GM23338 (cell line): Measurements from ENCODE around the gene PDE1C. TPM values are rescaled to one million over a fixed set of nuclear protein-coding genes. Genes with fewer than 3 reads are reported as not detected.

Experiments
- ATAC-seq: fragments of 200-7000 bp; cut with Tn5 transposase; 3 replicates; pipeline ENCODE4 v1.9.1; 2020
- DNase-seq: peaks from one replicate; pipeline ENCODE4 v3.0.0-alpha.2; 2015; ENCODE audit warnings: low spot score
- H2AFZ ChIP-seq: fragments of 200-600 bp; sonication (generic); 2 replicates; pipeline ENCODE4 v1.8.0; 2016; ENCODE audit warnings: antibody characterized with exemption, mild to moderate bottlenecking, moderate library complexity
- H3F3A ChIP-seq: fragments of 200-600 bp; sonication (generic); replicated peaks from 2 replicates; pipeline ENCODE4 v1.8.0; 2017; ENCODE audit warnings: antibody characterized with exemption, mixed run types, low read depth
- H3K27ac ChIP-seq: fragments of 200-600 bp; sonication (generic); 2 replicates; pipeline ENCODE4 v1.6.1; 2016; ENCODE audit warnings: low read depth
- H3K27me3 ChIP-seq: fragments of 200-600 bp; sonication (generic); 2 replicates; pipeline ENCODE4 v1.8.0; 2016; ENCODE audit warnings: mild to moderate bottlenecking, mixed run types, moderate library complexity; ENCODE audit not compliant: insufficient read depth
- H3K36me3 ChIP-seq: fragments of 200-600 bp; sonication (generic); 2 replicates; pipeline ENCODE4 v1.8.0; 2016; ENCODE audit warnings: mild to moderate bottlenecking; ENCODE audit not compliant: insufficient read depth
- H3K4me1 ChIP-seq: fragments of 200-600 bp; sonication (generic); 2 replicates; pipeline ENCODE4 v1.8.0; 2016; ENCODE audit warnings: mild to moderate bottlenecking, moderate library complexity; ENCODE audit not compliant: insufficient read depth
- H3K4me2 ChIP-seq: fragments of 200-600 bp; sonication (generic); 2 replicates; pipeline ENCODE4 v1.7.1; 2017; ENCODE audit warnings: mixed run types
- H3K4me3 ChIP-seq: fragments of 200-600 bp; sonication (generic); 2 replicates; pipeline ENCODE4 v1.6.1; 2016; ENCODE audit warnings: mixed run types
- H3K79me2 ChIP-seq: fragments of 200-600 bp; sonication (generic); replicated peaks from 2 replicates; pipeline ENCODE4 v1.8.0; 2017; ENCODE audit warnings: mild to moderate bottlenecking; ENCODE audit not compliant: insufficient read depth
- H3K9me2 ChIP-seq: fragments of 200-600 bp; sonication (generic); 2 replicates; pipeline ENCODE4 v1.8.0; 2017; ENCODE audit not compliant: insufficient read depth
- H4K20me1 ChIP-seq: fragments of 200-600 bp; sonication (generic); replicated peaks from 2 replicates; pipeline ENCODE4 v1.8.0; 2017; ENCODE audit warnings: mild to moderate bottlenecking; ENCODE audit not compliant: insufficient read depth
- H3K27ac Mint-ChIP-seq: 2 replicates; pipeline ENCODE4 v1.8.0; 2020; ENCODE audit warnings: inconsistent platforms, mild to moderate bottlenecking, moderate library complexity, mixed read lengths
- H3K27me3 Mint-ChIP-seq: 3 replicates; pipeline ENCODE4 v1.8.0; 2022; ENCODE audit warnings: low read depth, mild to moderate bottlenecking, moderate library complexity, mixed read lengths, inconsistent platforms; ENCODE audit not compliant: insufficient read depth, poor library complexity
- H3K36me3 Mint-ChIP-seq: 3 replicates; pipeline ENCODE4 v1.8.0; 2021; ENCODE audit warnings: low read depth, mild to moderate bottlenecking, inconsistent platforms, moderate library complexity, mixed read lengths
- H3K4me1 Mint-ChIP-seq: 3 replicates; pipeline ENCODE4 v1.8.0; 2020; ENCODE audit warnings: mild to moderate bottlenecking, inconsistent platforms, mixed read lengths
- H3K4me3 Mint-ChIP-seq: 3 replicates; pipeline ENCODE4 v1.8.0; 2021; ENCODE audit warnings: moderate library complexity, mild to moderate bottlenecking, inconsistent platforms, mixed read lengths
- H3K9me3 Mint-ChIP-seq: 3 replicates; pipeline ENCODE4 v1.8.0; 2020; ENCODE audit warnings: moderate library complexity, mild to moderate bottlenecking, inconsistent platforms, mixed read lengths
- EZH2phosphoT487 ChIP-seq: fragments of 200-600 bp; sonication (generic); IDR thresholded peaks from one replicate; pipeline ENCODE4 v1.8.1; 2018; ENCODE audit warnings: antibody characterized with exemption; ENCODE audit not compliant: unreplicated experiment
- JUNB ChIP-seq: IDR thresholded peaks from one replicate; pipeline ENCODE4 v1.6.1; 2016; ENCODE audit warnings: antibody characterized with exemption; ENCODE audit not compliant: unreplicated experiment
- NANOG ChIP-seq: IDR thresholded peaks from 2 replicates; pipeline ENCODE4 v1.6.1; 2016; ENCODE audit warnings: antibody characterized with exemption, borderline replicate concordance
- POLR2AphosphoS5 ChIP-seq: IDR thresholded peaks from 2 replicates; pipeline ENCODE4 v1.6.1; 2016; ENCODE audit warnings: antibody characterized with exemption, low read depth
- REST ChIP-seq: IDR thresholded peaks from one replicate; pipeline ENCODE4 v1.6.1; 2018; ENCODE audit warnings: antibody characterized with exemption; ENCODE audit not compliant: unreplicated experiment
- STAT1 ChIP-seq: IDR thresholded peaks from one replicate; pipeline ENCODE4 v1.6.1; 2016; ENCODE audit warnings: antibody characterized with exemption; ENCODE audit not compliant: unreplicated experiment
- ZNF114 ChIP-seq: fragments of 250-450 bp; sonication (Bioruptor Pico); IDR thresholded peaks from 2 replicates; pipeline ENCODE4 v1.5.0; 2020; ENCODE audit warnings: mild to moderate bottlenecking, moderate library complexity
- ZNF462 ChIP-seq: fragments of 250-450 bp; sonication (Bioruptor Pico); IDR thresholded peaks from 2 replicates; pipeline ENCODE4 v1.5.0; 2020; ENCODE audit warnings: mild to moderate bottlenecking, moderate library complexity
- polyA plus RNA-seq: library from polyadenylated mRNA; unstranded; fragments of >200 nt; fragmentation: Nextera tagmentation; extraction: Ambion mirVana; gene quantifications from 2 replicates; pipeline ENCODE4 v1.2.1, GENCODE V29; 2016
- total RNA-seq: library from RNA; depleted of rRNA; stranded (reverse); fragments of >200 nt; shearing (Covaris generic); gene quantifications from 2 replicates; pipeline ENCODE4 v1.2.3, GENCODE V29; 2014
- TF ChIP-seq, protein P1 (sequence below): IDR thresholded peaks from 2 replicates; pipeline ENCODE4 v1.6.1; 2016; ENCODE audit warnings: antibody characterized with exemption
- TF ChIP-seq, protein P2 (sequence below), 2 experiments: fragments of 200-600 bp in 1 of 2; sonication (generic) in 1 of 2; conservative IDR thresholded peaks; 2 replicates each; pipeline versions ENCODE4 v1.5.1 to v1.6.1; 2016 to 2017; ENCODE audit warnings: antibody characterized with exemption in 2 of 2, low read depth in 2 of 2, mild to moderate bottlenecking in 2 of 2, moderate library complexity in 1 of 2

Gene PDE1C
- total and polyA plus RNA-seq, 2 experiments from 2014 or later, result 0.28 TPM; not detected in 1

- TF ChIP-seq, protein P1, sequence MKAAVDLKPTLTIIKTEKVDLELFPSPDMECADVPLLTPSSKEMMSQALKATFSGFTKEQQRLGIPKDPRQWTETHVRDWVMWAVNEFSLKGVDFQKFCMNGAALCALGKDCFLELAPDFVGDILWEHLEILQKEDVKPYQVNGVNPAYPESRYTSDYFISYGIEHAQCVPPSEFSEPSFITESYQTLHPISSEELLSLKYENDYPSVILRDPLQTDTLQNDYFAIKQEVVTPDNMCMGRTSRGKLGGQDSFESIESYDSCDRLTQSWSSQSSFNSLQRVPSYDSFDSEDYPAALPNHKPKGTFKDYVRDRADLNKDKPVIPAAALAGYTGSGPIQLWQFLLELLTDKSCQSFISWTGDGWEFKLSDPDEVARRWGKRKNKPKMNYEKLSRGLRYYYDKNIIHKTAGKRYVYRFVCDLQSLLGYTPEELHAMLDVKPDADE, result no peak
- no peak for TF ChIP-seq ZNF462 (CRISPR knock-in tag)
- no peak for TF ChIP-seq POLR2AphosphoS5
- TF ChIP-seq STAT1, result no peak
- no peak for TF ChIP-seq JUNB
- TF ChIP-seq, protein P2, sequence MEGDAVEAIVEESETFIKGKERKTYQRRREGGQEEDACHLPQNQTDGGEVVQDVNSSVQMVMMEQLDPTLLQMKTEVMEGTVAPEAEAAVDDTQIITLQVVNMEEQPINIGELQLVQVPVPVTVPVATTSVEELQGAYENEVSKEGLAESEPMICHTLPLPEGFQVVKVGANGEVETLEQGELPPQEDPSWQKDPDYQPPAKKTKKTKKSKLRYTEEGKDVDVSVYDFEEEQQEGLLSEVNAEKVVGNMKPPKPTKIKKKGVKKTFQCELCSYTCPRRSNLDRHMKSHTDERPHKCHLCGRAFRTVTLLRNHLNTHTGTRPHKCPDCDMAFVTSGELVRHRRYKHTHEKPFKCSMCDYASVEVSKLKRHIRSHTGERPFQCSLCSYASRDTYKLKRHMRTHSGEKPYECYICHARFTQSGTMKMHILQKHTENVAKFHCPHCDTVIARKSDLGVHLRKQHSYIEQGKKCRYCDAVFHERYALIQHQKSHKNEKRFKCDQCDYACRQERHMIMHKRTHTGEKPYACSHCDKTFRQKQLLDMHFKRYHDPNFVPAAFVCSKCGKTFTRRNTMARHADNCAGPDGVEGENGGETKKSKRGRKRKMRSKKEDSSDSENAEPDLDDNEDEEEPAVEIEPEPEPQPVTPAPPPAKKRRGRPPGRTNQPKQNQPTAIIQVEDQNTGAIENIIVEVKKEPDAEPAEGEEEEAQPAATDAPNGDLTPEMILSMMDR (conservative IDR thresholded peaks at IDR 0.05; ENCODE audit: low read depth in 2 of 2), result no peak
- TF ChIP-seq ZNF114 (CRISPR knock-in tag), result no peak
- no peak for TF ChIP-seq EZH2phosphoT487
- no peak for TF ChIP-seq NANOG
- no peak for TF ChIP-seq REST
- DNase-seq (no peak), ATAC-seq (no peak)
- Histone ChIP-seq H2AFZ (no peak overlapping the region), H3F3A (no peaks in the 10 kb centered on the region), H3K4me3 (no peak overlapping the region), H3K4me2 (no peak overlapping the region), H3K27ac (no peak overlapping the region), H4K20me1 (no peaks in the 10 kb centered on the region), H3K79me2 (no peaks in the 10 kb centered on the region), H3K4me1 (no peaks in the 10 kb centered on the region), H3K27me3 (no peaks in the 10 kb centered on the region), H3K36me3 (no peaks in the 10 kb centered on the region), H3K9me2 (0 out of 2 replicates have a peak, but pooled peaks cover 5% of the 10 kb centered on the region)
- Mint-ChIP-seq H3K9me3 (peaks cover 19% of the 10 kb centered on the region), H3K27me3 (peaks cover 4% of the 10 kb centered on the region), H3K36me3 (no peaks in the 10 kb centered on the region; the same call in 2 of the 3 replicates), H3K4me1 (no peaks in the 10 kb centered on the region), H3K27ac (no peak overlapping the region), H3K4me3 (no peak overlapping the region)
These were observed 38.4 kb upstream of the PDE1C start for GRCh38 chr7:32108651-32109050.
